Activated CD8-positive, alpha-beta memory T cell treated with anti-CD3 and anti-CD28 coated beads, Interleukin-2, amount 50 U/mL, for 1 hour (primary cell): ENCODE data around the gene ULK2.
"Not testable (repeated sequence)": the region's sequence is repeated elsewhere in the genome, so short reads cannot be mapped to it uniquely, and the experiment has no call there.

ENCODE experiments used
- DNase-seq: peaks from one replicate; pipeline ENCODE4 v3.0.0-alpha.2; 2020; ENCODE audit errors: extremely low read depth

The ULK2 gene

GRCh38 chr17:19766421-19767270 lies 101.1 kb downstream of the ULK2 start:
- DNase-seq = peak; percentile 42

GRCh38 chr17:19766016-19766415 lies 101.7 kb downstream of the ULK2 start:
- DNase-seq = no peak

GRCh38 chr17:19763991-19764390 lies 103.7 kb downstream of the ULK2 start:
- DNase-seq = not testable (repeated sequence)

- no peak for DNase-seq
Observed at GRCh38 chr17:19763416-19763815, 104.3 kb downstream of the ULK2 start.

- DNase-seq = no peak
Observed at GRCh38 chr17:19762515-19762961, 105.2 kb downstream of the ULK2 start.

- DNase-seq = no peak
Observed at GRCh38 chr17:19760746-19761145, 107.0 kb downstream of the ULK2 start.

GRCh38 chr17:19759568-19760549 lies 107.9 kb downstream of the ULK2 start:
- DNase-seq = no peak

GRCh38 chr17:19757536-19758180 lies 110.1 kb downstream of the ULK2 start:
- DNase-seq = no peak

GRCh38 chr17:19756546-19756945 lies 111.2 kb downstream of the ULK2 start:
- DNase-seq = no peak

GRCh38 chr17:19755821-19756510 lies 111.8 kb downstream of the ULK2 start:
- DNase-seq = no peak

GRCh38 chr17:19755392-19755791 lies 112.3 kb downstream of the ULK2 start:
- no peak for DNase-seq

- DNase-seq = no peak
Observed at GRCh38 chr17:19753661-19754463, 113.9 kb downstream of the ULK2 start.

- DNase-seq = no peak
Observed at GRCh38 chr17:19753051-19753509, 114.7 kb downstream of the ULK2 start.

- DNase-seq = no peak
Observed at GRCh38 chr17:19752216-19753050, 115.3 kb downstream of the ULK2 start.

- DNase-seq = no peak
Observed at GRCh38 chr17:19750835-19751234, 116.9 kb downstream of the ULK2 start.

- DNase-seq = no peak
Observed at GRCh38 chr17:19750020-19750572, 117.6 kb downstream of the ULK2 start.

GRCh38 chr17:19748807-19749193 lies 118.9 kb downstream of the ULK2 start:
- no peak for DNase-seq

- DNase-seq = no peak
Observed at GRCh38 chr17:19747829-19748806, 119.6 kb downstream of the ULK2 start, which contains the start of gene ALDH3A1. ALDH3A1 (minus strand) TSS chr17:19748298; CDS start chr17:19745129, 3,169 bp downstream.
